Islet of Langerhans (tissue), 1 donor: ENCODE measurements around the gene GLRX.
"Not testable (repeated sequence)": the region's sequence is repeated elsewhere in the genome, so short reads cannot be mapped to it uniquely, and the experiment has no call there.

Source experiments
- FAIRE-seq: peaks from one replicate; lab custom pipeline; 2011; peaks lifted over from hg19 to GRCh38; lab: Jason Lieb, UNC

GLRX gene

GRCh38 chr5:95826949-95827891 is 4.7 kb upstream of the GLRX start:
- no peak for FAIRE-seq

DNA sequence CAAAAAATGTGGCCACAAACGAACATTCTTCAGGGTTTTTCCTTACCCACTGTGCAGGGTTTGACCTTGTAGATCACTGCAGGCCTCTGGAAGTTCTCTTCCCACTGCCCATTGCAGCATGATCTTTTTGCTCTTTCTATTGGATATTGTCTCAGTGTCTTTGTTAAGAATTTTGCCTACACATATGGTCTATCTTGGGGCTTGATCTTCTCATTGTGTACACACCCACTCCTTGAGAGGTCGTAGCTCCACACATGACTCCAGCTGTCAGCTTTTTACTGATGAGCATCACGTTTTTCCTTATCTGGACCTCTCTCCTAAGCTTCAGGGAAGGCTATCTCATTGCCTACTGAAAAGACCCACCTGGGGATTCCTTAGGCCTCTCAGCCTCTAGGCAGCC is 3.0 kb upstream of the GLRX start:
- no peak for FAIRE-seq

DNA sequence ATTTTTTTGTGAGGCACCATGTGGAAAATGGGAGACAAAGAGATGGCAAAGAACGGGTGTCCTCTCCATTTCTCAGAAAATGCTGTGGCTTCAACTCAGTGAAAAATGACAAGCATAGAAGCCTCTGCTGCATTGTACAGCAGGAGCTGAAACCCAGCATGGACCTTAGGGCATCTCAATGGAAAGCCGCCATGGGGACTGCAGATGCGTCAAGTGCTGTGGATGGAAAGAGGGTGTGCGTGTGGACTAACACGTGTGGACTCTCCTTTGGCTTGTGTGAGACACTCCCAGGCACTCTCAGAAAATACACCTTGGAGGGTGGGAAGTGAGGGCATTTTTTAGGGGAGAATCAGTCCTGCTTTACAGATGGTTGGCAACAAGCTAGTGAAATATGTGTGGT is 2.2 kb upstream of the GLRX start:
- no peak for FAIRE-seq

- no peak for FAIRE-seq
Measured at GRCh38 chr5:95823738-95824609, 1.4 kb upstream of the GLRX start.

DNA sequence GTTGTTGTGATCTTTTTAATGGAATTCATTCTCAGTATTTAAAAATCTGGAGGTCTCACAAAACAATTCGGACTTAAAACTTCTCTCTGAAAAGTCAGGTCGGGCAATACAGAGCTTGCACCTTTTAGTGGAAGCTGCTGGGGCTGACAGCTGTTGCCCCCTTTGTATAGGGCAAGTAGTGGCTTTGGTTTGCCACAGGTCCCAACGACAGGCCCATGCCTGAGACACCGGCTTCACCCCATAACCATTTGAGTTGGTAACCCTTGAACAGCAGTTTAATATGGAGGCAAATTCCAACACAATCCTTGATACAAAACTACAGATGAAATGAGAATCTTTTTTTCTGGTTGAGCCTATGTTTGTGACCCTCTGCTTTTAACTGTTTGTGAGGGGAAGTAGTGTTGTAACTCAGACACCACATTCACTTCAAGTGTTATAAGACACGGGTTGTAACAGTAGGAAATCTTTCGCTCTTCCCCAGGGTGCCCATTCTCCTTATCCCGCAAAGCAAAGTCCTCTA is 752 bp upstream of the GLRX start:
- FAIRE-seq = no peak

DNA sequence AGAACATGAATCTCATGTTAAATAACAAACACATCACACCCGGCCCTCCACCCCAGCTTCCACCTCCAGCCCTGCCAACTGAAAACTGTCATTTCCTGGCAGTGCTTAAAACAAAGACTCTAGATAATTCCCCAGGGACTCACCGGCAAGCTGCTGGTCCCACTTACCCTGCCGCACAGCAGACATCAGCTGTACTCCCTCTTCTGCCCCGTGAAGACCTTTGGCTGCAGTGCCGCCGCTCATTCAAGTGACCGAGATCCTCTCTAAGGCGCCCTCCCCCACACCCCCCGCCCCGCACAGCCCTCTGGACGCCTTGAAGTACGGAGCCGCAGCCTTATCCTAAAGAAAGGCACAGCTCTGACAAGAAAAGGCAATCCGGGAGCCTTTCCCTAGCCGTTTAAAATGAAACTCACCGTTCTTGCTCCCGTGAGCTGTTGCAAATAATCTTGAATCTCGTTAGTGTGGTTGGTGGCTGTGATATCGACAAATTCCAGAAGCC is 434 bp downstream of the GLRX start:
- FAIRE-seq = no peak

DNA sequence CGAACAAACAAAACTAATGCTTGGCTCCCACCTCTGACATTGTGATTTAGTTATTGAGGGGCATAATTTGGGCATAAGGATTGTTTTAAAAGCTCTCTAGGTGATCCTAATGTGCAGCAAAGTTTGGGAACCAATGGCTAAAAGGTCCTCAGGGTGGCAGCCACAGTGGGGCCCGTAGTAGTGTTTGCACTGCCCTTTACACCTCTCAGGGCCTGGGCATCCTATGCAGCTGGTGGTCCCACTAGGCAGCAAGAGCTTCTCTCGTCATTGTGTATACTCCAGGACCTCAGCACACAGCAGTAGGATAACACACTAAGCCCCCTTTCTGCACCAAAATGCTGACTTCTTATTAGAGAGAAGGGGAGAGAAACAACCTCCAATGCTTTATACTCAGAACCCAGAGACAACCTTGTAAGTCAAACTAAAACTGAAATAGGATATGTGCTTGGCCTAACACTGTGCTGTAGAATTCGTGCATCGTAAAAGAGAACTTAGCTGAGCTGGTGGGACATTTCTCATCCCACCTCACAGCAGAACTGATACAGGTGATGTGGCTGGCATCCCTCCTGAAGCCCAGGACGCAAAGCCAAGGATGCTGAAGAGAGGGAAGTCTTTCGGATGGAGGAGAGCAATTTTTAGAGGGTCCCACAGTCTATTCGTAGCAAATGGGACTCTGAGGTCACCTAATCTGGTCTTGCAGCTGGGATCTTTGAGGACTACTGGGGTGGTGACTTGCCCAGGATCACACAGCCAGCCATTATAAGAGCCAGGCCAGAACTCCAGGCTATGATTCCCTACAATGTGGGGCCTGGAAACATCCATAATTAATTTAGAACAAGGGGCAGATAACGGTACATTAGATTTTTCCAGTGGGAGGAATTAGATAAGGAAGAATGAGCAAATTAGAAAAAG is 1.2 kb downstream of the GLRX start:
- no peak for FAIRE-seq

DNA sequence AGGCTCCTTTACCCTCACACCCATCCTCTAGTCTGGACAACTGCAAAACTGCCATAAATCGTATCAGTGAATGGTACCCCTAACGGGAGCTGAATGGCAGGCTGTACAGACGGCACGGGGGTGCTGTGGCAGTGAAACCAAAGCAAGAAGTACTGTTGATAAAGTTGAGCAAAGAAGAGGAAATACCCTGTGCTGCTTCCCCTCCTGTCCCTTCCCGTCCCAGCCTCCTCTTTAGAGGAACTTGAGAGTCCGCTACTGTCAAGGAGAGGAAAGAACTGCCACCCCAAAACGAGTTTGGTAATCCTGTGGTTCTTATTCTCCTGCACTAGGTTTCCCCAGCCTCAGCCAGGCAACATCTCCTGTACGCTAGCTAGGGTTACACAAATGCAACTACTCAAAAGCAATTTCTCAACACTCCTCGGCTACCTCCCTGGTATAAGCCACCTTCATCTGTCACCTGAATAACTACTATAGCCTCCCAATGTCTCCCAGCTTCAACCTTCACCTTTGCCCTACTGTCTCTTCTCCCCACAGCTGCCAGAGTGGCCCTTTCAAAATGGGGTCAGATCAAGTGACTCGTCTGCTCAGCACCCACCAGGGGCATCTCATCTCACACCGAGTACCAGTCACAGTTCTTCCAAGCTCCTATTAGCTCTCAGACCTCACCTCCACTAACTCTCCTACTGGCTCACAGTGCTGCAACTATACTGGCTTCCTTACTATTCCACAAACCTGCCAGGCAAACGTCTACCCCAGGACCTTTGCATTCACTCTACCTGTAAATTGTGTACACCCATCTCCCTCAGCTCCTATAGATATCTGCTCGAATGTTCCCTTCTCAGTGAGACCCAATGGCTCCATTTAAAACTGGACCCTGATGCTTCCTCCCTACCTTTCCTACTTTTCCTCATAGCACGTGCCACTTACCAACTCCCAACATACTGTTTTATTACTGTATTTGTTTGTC is 4.1 kb downstream of the GLRX start:
- no peak for FAIRE-seq

DNA sequence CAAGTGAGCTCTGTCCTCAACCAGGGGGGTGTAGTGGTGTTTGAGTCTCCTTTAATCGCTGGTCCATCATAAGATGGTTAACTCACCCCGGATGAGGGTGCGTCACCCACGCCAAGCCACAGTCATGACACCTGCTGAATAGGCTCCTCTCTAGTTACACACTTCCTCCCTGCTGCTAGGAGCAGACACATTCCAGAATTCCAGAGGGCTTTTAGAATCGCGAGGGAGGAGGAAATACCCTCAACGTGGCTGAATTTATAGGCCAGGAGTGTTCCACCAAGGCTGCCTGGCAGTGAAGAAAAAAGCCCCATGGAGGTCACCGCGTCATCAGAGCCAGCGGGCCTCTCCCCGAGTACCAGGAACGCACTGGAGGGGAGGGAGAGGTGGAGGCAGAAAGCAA is 5.1 kb downstream of the GLRX start:
- FAIRE-seq = no peak

- no peak for FAIRE-seq
Measured at GRCh38 chr5:95816776-95817175, 5.8 kb downstream of the GLRX start.

- no peak for FAIRE-seq
Measured at GRCh38 chr5:95816341-95816740, 6.2 kb downstream of the GLRX start.

GRCh38 chr5:95815155-95815729 is 7.3 kb downstream of the GLRX start:
- FAIRE-seq = no peak

GRCh38 chr5:95813035-95813434 is 9.5 kb downstream of the GLRX start:
- FAIRE-seq = not testable (repeated sequence)

GRCh38 chr5:95812074-95812471 is 10.5 kb downstream of the GLRX start:
- FAIRE-seq = no peak

DNA sequence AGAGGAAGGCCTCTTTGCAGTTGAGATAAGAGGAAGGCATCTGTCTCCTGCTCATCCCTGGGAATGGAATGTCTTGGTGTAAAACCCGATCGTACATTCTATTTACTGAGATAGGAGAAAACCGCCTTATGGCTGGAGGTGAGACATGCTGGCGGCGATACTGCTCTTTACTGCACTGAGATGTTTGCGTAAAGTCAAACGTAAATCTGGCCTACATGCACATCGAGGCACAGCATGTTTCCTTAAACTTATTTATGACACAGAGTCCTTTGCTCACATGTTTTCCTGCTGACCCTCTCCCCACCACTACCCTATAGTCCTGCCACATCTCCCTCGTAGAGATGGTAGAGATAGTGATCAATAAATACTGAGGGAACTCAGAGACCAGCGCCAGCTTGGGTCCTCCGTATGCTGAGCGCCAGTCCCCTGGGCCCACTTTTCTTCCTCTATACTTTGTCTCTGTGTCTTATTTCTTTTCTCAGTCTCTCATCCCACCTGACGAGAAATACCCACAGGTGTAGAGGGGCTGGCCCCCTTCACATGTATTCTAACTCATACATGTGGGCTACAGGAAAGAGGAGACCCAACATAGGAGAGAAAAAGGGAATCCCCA is 11.0 kb downstream of the GLRX start:
- not testable (repeated sequence) for FAIRE-seq

DNA sequence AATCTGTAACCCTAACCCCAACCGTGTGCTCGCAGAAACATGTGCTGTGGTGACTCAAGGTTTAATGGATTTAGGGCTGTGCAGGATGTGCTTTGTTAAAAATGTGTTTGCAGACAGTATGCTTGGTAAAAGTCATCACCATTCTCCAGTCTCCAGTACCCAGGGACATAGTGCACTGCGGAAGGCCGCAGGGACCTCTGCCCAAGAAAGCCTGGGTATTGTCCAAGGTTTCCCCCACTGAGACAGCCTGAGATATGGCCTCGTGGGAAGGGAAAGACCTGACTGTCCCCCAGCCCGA is 11.5 kb downstream of the GLRX start:
- FAIRE-seq = not testable (repeated sequence)

DNA sequence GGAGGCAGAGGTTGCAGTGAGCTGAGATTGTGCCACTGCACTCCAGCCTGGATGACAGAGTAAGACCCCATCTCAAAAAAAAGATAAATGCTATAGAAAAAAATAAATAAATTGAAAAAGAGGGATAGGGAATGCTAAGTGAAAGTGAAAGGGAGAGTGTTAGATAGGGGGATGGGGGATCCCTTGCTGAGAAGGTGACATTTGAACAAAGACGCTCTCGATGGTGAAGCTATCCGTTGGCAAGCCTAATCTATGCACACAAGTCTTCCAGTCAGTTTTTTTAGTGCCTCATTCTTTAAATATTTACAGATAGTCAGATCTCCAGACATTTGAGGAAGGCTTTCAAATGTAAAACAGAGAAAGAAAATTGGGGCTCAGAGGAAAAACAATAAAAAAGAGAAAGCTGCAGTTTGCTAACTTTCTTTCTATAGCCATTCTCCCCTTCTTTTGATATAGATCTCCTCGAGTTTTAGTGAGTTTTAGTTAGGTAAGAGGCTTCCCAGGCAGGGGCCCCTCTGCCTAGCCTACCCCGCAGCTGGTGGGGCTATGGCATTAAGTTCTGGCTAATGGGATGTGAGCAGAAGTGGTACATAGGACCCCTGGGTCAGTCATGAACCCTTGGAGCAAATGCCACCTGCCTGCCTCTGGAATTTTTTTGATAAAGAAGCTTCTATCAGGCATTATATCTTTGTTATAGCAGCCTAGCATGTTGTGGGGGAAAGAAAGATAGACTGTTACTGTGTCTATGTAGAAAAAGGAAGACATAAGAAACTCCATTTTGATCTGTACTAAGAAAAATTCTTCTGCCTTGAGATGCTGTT is 12.0 kb downstream of the GLRX start:
- FAIRE-seq = no peak

DNA sequence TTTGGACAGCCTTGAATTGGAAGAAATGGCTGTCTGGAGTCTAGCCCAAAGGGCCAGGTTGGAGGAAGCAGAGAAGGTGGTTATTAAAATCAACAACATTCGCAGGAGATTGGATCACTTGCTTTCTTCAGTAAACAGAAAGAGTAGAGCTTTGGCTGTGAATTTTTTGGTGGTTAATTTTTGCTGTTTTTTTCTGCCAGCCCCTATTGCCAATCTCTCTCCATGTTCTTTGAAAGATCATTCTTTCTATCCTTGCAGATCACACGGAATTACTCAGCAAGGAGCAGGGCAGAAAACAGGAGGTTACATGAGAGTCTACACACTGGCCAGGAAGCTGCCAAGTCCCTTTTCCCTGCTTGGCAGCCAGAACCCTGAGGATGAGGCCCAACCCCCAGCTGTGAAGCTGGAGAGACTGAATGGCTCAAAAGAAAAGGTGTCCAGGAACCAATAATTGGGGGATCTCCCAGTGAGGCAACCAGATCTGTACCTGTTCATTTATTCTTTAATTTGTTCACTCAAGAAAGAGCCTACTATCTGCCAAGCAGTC is 13.0 kb downstream of the GLRX start:
- no peak for FAIRE-seq
